Activated naive CD4-positive, alpha-beta T cell (primary cell): ENCODE measurements around the gene NLGN2.

Experiments used
- DNase-seq, 4 experiments: peaks; one replicate each; lab custom pipeline; 2025; lab: John Stamatoyannopoulos, UW

The NLGN2 gene

DNA sequence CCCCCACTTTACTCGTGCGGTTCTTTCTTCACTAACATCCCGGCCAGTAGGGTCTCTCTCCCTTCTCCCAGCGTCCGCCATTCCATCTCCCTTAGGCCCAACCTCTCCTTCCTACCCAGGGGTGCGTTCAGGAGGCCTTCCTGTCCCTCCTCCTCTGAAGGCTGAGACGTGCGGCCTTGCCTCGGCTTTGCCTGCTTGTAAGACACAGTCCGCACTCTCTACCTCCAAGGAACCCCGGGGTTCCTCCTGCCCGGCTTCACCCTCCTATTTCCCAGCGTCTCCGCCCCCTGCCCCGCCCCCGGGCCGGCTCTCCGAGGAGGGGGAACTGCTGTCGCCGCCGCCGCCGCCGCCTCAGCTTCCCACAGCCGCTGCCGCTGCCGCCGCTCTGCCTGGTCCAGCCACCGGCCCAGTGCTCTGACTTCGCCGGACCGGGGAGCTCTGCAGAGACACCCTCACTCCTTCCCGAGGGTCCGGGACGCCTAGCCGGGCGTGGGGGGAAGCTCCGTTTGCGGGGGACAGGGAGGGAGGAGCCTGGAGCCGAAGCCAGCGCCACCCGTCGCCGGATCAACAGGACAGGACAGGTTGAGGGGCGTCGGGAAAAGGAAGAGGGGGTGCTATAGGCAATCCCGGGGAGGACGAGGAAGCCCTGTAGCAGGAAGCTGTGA, 30.4 kb downstream of the NLGN2 start:
- DNase-seq: peak in 3 of 4 experiments; percentile 13 to 64 (median 20)

DNA sequence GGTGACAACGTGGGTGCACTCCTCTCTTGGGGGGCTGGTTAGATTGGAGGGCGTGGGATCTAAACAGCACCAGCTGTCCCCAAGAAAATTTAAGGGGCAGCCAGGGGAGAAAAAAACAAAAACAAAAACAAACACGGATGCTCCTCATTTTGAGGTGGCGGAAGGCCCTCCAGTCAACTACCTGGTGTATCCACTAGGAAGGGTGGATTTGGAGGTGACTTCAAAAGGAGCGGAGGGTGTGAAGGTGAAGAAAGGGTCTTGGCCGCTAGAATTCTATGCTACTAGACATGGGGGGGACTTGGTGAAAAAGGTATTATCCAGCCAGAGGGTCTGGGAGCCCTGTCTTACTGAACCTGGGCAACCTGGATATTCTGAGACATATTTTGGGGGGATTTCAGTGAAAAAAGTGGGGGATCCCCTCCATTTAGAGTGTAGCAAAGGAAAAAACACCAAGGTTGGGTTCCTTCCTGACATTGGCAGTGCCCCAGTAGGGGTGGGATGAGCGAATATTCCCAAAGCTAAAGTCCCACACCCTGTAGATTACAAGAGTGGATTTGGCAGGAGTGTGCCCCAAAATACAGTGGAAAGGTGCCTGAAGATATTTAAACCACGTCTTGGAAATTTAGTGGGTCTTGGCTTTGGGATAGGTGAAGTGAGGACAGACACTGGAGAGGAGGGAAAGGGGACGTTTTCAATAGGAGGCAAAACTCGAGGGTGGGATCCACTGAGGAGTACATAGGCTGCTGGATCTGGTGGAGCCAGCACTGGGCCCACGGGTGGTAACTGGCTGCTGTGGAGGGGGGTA, 31.2 kb downstream of the NLGN2 start:
- no peak for DNase-seq

DNA sequence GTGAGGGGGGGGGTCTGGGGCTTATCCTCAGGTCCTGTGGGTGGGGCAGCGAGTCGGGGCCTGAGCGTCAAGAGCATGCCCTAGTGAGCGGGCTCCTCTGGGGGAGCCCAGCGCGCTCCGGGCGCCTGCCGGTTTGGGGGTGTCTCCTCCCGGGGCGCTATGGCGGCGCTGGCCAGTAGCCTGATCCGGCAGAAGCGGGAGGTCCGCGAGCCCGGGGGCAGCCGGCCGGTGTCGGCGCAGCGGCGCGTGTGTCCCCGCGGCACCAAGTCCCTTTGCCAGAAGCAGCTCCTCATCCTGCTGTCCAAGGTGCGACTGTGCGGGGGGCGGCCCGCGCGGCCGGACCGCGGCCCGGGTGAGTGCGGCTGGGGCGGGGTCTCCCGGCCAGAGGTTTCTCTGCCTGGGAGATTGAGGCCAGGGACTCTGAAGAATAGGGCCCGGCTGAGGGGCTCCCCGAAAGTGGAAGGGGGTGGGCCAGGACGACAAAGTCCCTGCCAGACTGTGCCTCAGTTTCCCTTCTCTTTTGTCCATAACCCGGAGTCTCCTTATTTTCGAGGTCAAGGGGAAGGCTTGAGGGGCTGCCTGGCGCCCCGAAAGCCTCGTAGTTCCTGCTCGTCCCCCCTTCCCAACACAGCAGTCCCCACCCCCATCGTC, 31.9 kb downstream of the NLGN2 start, which contains the start of gene FGF11:
Gene FGF11 (plus strand): TSS at position 51 of the 651 bp plus-strand sequence. CDS start 109 bp downstream, at position 160.
- no peak for DNase-seq

DNA sequence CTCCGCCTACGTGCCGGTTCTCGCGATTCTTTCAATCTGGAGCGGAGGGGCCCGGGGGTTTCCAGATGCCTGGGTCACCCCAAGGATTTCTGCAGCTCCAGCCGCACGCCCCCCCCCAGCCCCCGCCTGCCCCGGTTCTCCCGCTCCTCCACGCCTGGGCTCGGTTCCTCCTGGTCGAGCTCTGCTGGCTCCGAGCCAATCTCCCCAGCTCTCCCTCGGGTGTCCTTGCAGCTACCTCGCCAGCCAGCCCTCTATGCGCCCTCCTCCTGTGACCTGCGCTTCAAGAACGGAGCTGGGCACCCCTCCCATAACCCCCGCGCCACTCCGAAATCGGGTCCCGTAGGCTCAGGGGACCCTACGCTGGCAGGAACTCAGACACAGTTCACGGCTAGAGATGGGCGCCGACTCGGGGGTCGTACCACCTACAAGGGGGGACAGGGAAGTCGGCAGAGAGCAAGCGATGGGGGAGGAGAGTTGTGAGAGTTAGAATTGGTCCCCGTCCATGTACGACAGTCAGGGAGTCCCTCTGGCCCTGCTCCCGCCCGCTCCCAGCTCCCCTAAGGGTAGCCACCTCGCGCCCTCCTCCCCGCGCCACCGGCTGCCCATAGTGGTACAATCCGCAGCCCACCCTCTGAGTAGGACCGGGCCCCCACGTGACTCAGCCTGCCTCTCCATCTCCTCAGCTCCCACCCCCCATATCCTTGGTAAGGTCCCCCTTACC, 32.6 kb downstream of the NLGN2 start:
- no peak for DNase-seq

DNA sequence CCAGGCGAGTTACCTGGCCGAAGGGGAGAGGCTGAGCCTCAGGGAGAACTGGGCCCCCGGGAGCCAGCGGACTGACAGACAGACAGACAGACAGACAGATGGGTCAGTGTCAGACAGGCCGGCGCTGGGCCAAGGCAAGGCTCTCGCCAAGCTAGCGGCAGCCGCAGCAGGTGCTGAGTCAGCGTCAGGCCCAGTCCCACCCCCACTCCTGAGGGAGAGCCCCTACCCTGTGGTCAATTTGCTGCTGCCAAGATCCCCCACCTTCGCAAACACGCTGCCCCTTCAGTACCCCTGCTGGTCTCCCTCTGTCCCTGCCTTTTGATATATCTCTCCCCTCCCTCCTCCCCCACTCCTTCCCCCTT, 33.2 kb downstream of the NLGN2 start:
- DNase-seq: no peak

DNA sequence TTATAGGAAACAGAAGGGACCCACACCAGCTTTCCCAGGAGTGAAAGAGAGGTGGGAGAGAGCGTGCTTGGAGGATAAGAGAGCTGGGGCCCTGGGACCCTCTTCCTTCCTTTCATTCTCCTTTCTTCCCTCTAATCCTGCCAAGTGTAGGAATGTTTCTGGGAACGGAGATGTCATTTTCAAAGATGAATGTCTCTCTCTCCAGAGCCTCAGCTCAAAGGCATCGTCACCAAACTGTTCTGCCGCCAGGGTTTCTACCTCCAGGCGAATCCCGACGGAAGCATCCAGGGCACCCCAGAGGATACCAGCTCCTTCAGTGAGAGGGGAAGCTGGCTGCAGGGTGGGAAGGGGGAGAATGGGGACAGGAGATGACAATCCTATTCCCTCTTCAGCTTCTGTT, 33.6 kb downstream of the NLGN2 start:
- no peak for DNase-seq

DNA sequence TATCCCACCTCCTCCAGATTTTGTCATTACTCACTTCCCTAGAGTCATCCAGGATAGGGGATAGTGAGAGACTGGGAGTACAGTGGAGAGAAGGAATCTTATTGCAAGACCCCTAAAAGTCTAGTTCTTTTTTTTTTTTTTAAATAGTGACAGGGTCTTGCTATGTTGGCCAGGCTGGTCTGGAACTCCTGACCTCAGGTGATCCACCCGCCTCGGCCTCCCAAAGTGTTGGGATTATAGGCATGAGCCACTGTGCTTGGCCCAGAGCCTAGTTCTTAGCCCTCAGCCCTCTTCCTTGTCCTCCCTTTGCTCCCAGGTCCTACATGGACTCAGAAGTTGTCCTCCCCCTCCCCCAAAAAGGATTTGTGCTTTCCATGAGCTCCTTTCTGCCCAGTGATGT, 34.5 kb downstream of the NLGN2 start:
- no peak for DNase-seq

DNA sequence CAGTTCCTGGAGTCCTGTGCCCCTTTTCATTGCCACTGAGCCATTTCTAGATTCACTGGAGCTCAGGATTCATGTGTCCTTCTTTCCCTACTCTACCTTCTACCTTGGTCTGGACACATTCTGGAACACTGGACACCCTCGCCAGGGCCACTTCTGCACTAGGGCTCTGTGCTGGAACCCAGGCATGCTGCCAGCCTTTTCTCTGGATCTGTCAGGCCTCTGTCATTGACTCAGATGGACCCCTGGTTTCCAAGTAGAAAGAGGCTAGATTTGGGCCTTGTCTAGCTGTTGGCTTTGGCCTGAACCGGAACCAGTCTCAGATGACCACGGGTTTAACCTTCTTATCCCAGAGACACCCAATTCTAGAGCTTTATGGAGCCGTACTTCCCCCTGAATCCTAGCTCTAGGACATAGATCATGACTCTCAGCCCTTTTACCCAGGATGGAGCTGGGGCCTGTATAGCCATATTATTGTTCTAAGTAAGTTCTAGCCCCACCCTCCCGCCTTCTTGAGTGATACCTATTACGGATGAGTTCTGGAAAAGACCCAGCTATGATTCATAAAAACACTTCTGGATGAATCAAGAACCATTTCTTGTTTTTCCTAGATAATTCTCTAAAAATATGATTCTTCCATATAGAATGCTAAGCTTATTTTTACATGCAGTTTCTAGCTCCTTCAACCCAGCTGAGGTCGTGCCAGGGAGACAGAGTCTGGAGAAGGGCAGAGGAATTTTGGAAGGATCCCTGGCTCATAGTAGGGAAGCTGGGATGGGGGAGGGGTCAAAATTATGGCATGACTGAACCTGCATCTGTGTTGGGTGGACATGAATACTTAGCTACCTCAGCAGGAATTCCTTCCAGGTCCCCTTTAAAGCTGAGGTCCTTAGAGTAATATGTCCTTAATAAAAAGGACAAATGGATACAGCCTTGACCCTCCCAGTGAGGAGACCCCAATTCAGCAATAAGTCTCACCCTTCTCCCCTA, 36.1 kb downstream of the NLGN2 start:
- DNase-seq: no peak

DNA sequence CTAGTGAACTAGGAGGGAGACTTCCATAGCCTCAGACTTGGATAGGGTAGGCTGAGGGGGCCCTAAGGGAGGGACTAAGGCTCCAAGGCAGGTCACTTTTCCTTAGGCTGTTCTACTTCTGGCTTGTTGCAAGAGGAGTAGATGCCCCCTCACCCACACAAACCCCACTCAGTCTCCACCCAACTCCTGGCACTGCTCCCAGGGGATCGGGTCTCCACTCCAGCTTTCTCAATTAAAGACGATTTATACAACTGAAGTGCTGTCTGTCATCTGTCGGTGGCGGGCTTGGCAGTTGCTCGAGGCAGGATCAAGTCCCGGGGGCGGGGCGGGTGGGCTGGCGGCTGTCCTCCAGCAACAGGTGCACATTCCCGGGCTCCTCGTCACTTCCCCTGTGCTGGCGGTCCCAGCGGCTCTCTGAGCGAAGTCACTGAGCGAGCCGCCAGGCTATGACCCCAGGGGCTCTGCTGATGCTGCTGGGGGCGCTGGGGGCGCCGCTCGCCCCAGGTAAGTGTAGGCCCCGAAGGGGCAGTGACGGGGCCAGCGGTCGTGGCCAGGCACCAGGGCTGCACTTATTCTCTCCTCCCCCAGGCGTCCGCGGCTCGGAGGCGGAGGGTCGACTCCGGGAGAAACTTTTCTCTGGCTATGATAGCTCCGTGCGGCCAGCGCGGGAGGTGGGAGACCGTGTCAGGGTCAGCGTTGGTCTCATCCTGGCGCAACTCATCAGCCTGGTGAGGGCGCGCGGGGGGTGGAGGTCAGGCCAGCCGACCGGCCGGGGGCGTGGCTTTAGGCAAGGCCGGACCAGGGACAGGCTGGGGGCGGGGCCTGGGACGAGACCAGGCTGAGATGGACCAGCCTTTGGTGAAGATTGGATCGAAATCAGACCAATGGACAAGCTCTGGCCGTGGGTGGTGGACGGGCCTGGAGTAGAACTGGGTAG, 37.3 kb downstream of the NLGN2 start, which contains the start of gene CHRNB1:
Gene CHRNB1 (plus strand): TSS at position 380 of the 937 bp plus-strand sequence. CDS start 67 bp downstream, at position 447.
- no peak for DNase-seq

DNA sequence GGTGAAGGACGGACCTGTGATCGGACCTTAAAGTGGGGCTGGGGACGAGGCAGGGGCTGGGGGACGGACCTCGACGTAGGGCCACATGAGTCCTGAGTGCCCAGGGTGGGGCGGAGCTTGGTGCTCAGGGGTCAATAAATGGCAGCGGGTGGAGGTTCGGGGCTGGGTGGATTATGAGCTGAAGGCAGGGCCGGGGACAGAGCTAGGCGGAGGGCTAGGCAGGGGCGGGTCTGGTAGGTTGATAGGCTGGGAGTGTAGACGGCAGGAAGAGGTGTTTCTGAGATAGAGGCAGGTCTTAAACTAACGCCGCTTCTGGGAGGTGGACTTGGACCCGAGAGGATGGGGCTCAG, 37.9 kb downstream of the NLGN2 start:
- DNase-seq: peak in 1 of 4 experiments; percentile 20

DNA sequence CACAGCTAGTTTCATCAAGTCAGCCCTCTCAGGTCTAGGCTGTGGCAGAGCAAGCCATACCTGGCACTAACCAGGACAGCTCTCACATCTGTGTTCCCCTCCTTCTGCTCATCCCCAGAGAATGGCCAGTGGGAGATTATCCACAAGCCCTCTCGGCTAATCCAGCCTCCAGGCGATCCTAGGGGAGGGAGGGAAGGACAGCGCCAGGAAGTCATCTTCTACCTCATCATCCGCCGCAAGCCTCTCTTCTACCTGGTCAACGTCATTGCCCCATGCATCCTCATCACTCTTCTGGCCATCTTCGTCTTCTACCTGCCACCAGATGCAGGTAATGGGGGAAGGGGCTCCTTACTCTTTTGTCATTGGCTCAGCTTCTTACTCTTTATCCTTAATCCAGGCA, 40.8 kb downstream of the NLGN2 start:
- no peak for DNase-seq

DNA sequence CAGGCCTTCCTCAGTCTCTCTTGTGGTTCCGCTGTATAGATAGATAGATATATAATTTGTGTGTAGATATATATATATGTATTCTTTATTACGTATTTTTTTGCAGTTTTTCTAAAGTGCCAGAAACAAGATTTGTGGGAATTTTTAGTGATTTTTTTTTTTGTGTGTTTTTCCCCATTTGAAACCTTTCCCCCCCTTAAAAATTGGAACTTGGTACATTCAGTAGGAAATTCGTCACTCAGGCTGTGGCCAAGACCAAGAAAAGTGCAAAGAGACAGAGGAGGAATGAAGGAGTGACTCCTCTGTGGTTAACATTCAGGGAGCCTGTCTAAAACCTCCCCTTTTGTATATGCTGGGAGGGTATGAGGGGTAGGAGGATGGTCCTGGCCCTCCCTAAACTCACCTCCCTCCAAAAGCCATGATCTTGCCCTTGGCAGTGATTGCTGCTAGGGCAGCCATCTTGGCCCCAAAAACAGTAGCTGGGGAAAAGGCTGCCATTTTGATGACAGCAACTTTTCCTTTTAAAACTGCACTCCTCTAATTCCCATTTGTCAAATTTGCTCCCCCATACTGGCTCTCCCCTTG, 52.4 kb downstream of the NLGN2 start:
- DNase-seq: no peak

DNA sequence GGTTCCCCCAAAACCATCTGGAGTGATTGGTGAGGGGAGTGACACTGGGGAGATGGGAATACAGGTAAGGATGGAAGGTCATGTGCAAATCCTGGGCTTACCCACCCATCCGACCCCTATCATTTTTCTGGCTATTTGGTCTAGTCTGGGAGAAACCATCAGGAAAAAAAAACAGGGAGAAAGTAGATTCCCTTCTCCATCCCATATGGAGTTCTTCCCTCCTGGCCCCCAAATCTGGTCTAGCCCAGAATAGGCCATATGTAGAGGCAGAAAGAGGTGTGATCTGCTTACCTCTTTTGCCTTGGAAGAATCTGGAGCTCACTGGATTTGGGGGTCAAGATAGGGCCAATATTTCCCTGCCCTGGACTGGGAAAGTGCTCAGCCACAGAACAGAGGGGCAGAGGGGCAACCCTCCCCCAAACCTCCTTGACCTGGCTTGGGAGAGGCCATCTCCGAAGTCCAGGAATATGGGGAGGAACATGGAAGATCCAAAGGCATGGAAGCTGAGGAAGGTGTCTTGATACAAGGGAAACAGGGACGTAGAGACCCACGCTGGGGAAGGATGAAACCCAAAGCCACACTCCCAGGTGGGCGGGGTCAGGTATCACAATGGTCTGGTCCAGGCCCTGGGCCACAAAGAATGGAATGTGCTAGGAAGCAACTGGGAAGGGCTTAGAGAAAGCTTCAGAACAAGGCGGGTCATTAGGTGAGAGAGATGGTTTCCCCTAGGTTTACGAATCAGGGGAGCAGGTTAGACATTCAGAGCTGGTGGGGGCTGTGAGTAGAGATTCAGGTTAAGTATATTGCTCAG, 53.4 kb downstream of the NLGN2 start:
- no peak for DNase-seq

DNA sequence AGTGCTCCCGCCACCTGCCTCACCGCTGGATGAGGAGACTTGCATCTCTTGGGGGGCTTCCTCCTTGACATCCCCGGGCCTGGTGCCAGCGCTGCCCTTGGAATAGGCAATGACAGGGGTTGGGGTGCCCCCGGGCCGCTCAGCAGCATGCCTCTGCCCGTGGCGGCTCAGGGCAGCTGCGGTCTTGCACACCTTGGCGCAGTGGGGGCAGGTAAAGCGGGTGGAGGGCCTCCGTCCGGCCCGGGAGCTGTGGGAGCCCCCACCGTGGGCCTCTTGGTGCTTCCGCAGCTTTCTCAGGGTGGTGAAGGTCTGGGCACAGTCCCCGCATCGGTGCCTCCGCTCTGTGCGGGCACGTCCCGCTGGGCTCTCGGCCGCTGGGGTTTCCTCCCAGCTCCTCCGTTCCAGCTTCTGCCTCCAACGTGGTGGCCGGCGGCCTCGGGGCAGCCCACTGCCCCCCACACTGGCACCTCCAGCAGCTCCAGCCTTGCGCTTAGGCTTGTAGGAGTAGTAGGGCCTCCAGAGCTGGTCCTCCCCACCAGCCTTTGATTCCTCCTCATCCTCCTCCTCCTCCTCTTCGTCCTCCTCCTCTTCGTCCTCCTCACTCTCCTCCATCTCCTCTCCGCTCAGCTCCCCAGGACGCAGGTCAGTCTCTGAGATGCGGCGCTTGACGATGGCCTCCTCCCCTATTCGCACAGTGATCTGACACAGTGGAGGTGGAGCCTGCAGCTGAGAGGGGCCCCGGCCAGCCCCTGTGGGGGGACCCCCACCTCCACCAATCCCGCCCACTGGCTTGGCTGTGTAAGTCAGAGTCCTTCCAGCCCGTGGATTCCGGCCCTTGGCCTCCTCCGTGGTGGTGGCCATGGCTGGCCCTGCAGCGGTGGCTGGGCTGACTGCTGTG, 55.1 kb downstream of the NLGN2 start:
- DNase-seq: no peak

DNA sequence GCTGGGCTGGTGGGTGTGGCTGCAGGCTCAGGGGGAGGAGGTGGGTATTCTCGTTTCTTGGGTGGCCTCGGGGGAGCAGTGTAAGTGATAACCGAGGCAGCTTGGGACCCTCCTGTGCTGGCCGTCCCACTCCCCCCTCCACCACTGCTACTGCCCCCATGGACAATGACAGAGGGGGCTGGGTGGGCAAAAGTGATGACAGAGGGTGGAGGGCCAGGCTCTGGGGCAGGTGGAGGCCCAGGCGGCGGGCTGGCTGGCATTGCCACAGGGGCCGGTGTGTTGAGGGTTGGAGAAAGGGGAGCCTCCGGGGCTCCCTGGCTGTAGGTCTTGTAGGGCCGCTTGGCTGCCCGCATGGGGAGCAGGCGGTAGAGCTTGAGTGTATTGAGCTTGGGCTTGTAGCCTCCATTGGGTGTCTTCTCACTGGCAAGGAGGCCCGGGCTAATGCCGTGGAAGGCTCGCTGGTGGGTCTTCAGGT, 55.8 kb downstream of the NLGN2 start:
- no peak for DNase-seq

DNA sequence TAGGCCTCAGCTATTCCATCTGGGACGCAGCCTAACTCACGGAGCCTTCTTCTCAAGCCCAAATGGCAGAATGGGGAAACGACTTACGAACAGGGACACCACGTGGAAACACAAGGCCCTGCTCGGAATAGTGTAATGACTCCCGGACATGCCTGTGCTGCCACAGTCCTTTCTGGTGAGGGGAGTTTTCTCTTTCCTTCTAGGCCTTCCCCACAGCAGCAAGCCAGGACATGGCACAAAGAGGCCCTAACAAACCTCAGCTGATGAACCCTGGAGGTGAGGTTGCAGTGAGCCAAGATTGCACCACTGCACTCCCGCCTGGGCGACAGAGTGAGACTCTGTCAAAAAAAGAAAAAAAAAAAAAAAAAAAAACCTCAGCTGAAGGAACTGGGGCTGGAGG, 56.4 kb downstream of the NLGN2 start:
- no peak for DNase-seq

DNA sequence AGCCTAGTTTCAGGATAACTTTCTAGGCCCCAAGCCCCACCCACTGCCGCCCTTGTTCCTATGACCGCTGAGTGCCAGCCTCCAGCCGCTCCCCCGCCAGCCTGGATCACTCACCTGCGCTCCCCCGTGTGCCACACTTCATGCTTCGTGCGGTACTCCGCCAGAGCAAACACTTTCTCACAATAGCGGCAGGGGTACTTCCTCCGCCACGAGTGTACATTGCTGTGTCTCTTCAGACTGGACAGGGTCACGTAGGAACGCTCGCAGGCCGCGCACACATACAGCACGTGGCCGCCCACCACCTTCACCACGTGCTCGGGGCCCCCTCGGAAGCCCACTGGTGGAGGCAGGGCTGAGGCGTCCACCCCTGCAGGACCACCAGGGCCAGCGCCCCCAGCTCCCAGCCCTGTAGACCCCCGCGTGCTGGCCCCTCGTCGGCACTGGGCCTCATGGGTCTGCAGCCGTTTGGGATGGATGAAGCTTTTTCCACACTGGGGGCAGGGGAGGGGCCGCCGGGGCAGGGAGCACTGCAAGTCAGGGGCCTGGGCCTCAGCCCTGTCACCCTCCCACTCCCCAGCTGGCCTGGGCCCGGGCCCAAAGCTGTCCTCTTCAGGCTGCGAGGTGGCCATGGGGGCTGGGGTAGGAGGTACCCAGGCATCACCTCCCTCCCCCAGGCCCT, 58.1 kb downstream of the NLGN2 start:
- no peak for DNase-seq
